ENCODE measurements around the gene DNAJC5. TPM values are rescaled to one million over a fixed set of nuclear protein-coding genes. Genes with fewer than 3 reads are reported as not detected.

DNAJC5 gene
- total and polyA plus RNA-seq, 2 donors (not counting 1 experiment from before 2014, with no cell fraction given): 12.2 to 33.3 TPM

DNA sequence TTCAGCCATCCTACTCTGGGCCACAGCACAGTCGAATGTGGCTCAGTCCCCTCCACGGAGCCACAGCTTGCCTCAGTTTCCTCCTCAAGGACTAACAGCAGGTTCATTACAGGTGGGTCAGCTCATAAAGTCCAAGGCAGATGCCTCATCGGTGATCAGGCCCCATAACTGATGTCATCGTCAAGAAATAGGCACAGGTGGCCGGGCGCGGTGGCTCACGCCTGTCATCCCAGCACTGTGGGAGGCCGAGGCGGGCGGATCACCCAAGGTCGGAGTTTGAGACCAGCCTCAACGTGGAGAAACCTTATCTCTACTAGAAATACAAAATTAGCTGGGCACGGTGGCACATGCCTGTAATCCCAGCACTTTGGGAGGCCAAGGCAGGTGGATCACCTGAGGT, 57.8 kb downstream of the DNAJC5 start:
- ChIA-PET POLR2A (interaction anchor here (0.6 to 1.4 kb wide), 2 partner anchors 28 to 366 kb away, joined by 3 read pairs; no protein-coding TSS in a partner anchor), CTCF (interaction anchor here (1.5 kb wide), 1 partner anchor 21 kb away, joined by 5 read pairs; no protein-coding TSS in a partner anchor)
- Mint-ChIP-seq H3K9me3 (ENCODE audit: insufficient read depth) (no peaks in the 10 kb centered on the region), H3K27ac (peak overlapping the region; percentile 75), H3K4me1 (peaks cover 64% of the 10 kb centered on the region), H3K27me3 (no peaks in the 10 kb centered on the region), H3K4me3 (no peak overlapping the region)
- Histone ChIP-seq H3K4me1 (ENCODE audit: control insufficient read depth in 2 of 2, insufficient read depth in 2 of 2, low read length in 2 of 2) (peaks cover 70 to 79% of the 10 kb centered on the region in 2 donors), H3K27me3 (replicated peaks in 1 of 4; ENCODE audit: control extremely low read depth in 1 of 4, control insufficient read depth in 3 of 4, insufficient read depth in 4 of 4, low read length in 3 of 4) (no peaks in the 10 kb centered on the region), H3K36me3 (replicated peaks in 1 of 2; ENCODE audit: control extremely low read depth in 1 of 2, control insufficient read depth in 1 of 2, extremely low read depth in 1 of 2, insufficient read depth in 2 of 2, low read length in 1 of 2) (no peaks in the 10 kb centered on the region), H3K9me3 (ENCODE audit: control extremely low read depth in 1 of 3, control insufficient read depth in 2 of 3, insufficient read depth in 1 of 3, low read length in 2 of 3) (no peaks in the 10 kb centered on the region), H2AFZ (ENCODE audit: insufficient read depth, low read depth, low read length, poor library complexity, severe bottlenecking) (no peak overlapping the region), H3K4me3 (ENCODE audit: control extremely low read depth in 1 of 5, extremely low read depth in 1 of 5, insufficient read depth in 1 of 5, low read depth in 2 of 5, low read length in 4 of 5) (no peak overlapping the region), H3K79me2 (ENCODE audit: control insufficient read depth, insufficient read depth, low read length) (peaks cover 84% of the 10 kb centered on the region), H3K4me2 (replicated peaks; ENCODE audit: low read depth, low read length, poor library complexity, severe bottlenecking) (peak overlapping the region; percentile 58), H3K9ac (ENCODE audit: low read length) (no peak overlapping the region), H3K27ac (ENCODE audit: low read length in 2 of 2) (no peak overlapping the region), H4K20me1 (ENCODE audit: control insufficient read depth, insufficient read depth, low read length, poor library complexity, severe bottlenecking) (peaks cover 80% of the 10 kb centered on the region)
- 95% methylated on average over 14 of the region's 14 CpGs for WGBS (ENCODE audit: insufficient coverage)
- intact Hi-C loops (cut with micrococcal nuclease): no loop called here
- ATAC-seq (ENCODE audit: low read depth) (no peak), DNase-seq (no peak)
- TF ChIP-seq EZH2 (IDR thresholded peaks at IDR 0.05; ENCODE audit: borderline replicate concordance, insufficient read depth, low read depth, low read length, poor library complexity, severe bottlenecking): no peak
- TF ChIP-seq, protein P1, sequence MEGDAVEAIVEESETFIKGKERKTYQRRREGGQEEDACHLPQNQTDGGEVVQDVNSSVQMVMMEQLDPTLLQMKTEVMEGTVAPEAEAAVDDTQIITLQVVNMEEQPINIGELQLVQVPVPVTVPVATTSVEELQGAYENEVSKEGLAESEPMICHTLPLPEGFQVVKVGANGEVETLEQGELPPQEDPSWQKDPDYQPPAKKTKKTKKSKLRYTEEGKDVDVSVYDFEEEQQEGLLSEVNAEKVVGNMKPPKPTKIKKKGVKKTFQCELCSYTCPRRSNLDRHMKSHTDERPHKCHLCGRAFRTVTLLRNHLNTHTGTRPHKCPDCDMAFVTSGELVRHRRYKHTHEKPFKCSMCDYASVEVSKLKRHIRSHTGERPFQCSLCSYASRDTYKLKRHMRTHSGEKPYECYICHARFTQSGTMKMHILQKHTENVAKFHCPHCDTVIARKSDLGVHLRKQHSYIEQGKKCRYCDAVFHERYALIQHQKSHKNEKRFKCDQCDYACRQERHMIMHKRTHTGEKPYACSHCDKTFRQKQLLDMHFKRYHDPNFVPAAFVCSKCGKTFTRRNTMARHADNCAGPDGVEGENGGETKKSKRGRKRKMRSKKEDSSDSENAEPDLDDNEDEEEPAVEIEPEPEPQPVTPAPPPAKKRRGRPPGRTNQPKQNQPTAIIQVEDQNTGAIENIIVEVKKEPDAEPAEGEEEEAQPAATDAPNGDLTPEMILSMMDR (IDR thresholded peaks at IDR 0.05): no peak

GRCh38 chr20:63953764-63954429, 59.0 kb downstream of the DNAJC5 start:
- CTCF ChIA-PET: interaction anchor here (1.0 kb wide), 1 partner anchor 26 kb away, joined by 4 read pairs; the partner anchor contains the start of gene SAMD10
- H3K79me2 ChIP-seq (ENCODE audit: control insufficient read depth, insufficient read depth, low read length): peaks cover 73% of the 10 kb centered on the region
- H3K27ac ChIP-seq (ENCODE audit: low read length in 2 of 2): no peak overlapping the region
- no peaks in the 10 kb centered on the region for H3K9me3 Mint-ChIP-seq (ENCODE audit: insufficient read depth)
- no peak for TF ChIP-seq EZH2 (IDR thresholded peaks at IDR 0.05; ENCODE audit: borderline replicate concordance, insufficient read depth, low read depth, low read length, poor library complexity, severe bottlenecking)
- TF ChIP-seq, protein P1 (IDR thresholded peaks at IDR 0.05): no peak
- H3K27ac Mint-ChIP-seq: peak overlapping the region; percentile 73
- no peak for DNase-seq
- H3K4me1 Mint-ChIP-seq: peaks cover 53% of the 10 kb centered on the region
- POLR2A ChIA-PET: no interaction called here
- no peak for ATAC-seq (ENCODE audit: low read depth)
- peak overlapping the region; percentile 81 for H3K4me2 ChIP-seq (replicated peaks; ENCODE audit: low read depth, low read length, poor library complexity, severe bottlenecking)
- intact Hi-C loops (cut with micrococcal nuclease): no loop called here
- peak overlapping the region; percentile 90 for H3K4me3 Mint-ChIP-seq
- H3K9ac ChIP-seq (ENCODE audit: low read length): no peak overlapping the region
- H4K20me1 ChIP-seq (ENCODE audit: control insufficient read depth, insufficient read depth, low read length, poor library complexity, severe bottlenecking): peaks cover 69% of the 10 kb centered on the region
- no peaks in the 10 kb centered on the region for H3K36me3 ChIP-seq (replicated peaks in 1 of 2; ENCODE audit: control extremely low read depth in 1 of 2, control insufficient read depth in 1 of 2, extremely low read depth in 1 of 2, insufficient read depth in 2 of 2, low read length in 1 of 2)
- peaks cover 59 to 70% of the 10 kb centered on the region in 2 donors for H3K4me1 ChIP-seq (ENCODE audit: control insufficient read depth in 2 of 2, insufficient read depth in 2 of 2, low read length in 2 of 2)
- no peaks in the 10 kb centered on the region for H3K9me3 ChIP-seq (ENCODE audit: control extremely low read depth in 1 of 3, control insufficient read depth in 2 of 3, insufficient read depth in 1 of 3, low read length in 2 of 3)
- H3K4me3 ChIP-seq (ENCODE audit: control extremely low read depth in 1 of 5, extremely low read depth in 1 of 5, insufficient read depth in 1 of 5, low read depth in 2 of 5, low read length in 4 of 5): no peak overlapping the region
- no peaks in the 10 kb centered on the region for H3K27me3 Mint-ChIP-seq
- H2AFZ ChIP-seq (ENCODE audit: insufficient read depth, low read depth, low read length, poor library complexity, severe bottlenecking): no peak overlapping the region
- WGBS (ENCODE audit: insufficient coverage): 85% methylated on average over 13 of the region's 13 CpGs
- no peaks in the 10 kb centered on the region for H3K27me3 ChIP-seq (replicated peaks in 1 of 4; ENCODE audit: control extremely low read depth in 1 of 4, control insufficient read depth in 3 of 4, insufficient read depth in 4 of 4, low read length in 3 of 4)

Data from B cell (primary cell).